Esophagus (tissue), 2 donors: Measurements from ENCODE around the gene MCOLN3. TPM values are rescaled to one million over a fixed set of nuclear protein-coding genes. Genes with fewer than 3 reads are reported as not detected.

Experiments used
- H3K27ac ChIP-seq, 2 donors: one replicate each; pipeline ENCODE4 v1.5.1; 2013; ENCODE audit warnings: low read depth in 2 of 2, mild to moderate bottlenecking in 2 of 2, inconsistent platforms in 1 of 2, low read length in 1 of 2, moderate library complexity in 1 of 2
- H3K27me3 ChIP-seq, 2 donors: one replicate each; pipeline ENCODE4 v1.6.1; 2013; ENCODE audit warnings: low read length in 2 of 2, control low read depth in 1 of 2, mild to moderate bottlenecking in 1 of 2; ENCODE audit not compliant: insufficient read depth in 2 of 2, control insufficient read depth in 1 of 2
- H3K36me3 ChIP-seq, 2 donors: one replicate each; pipeline ENCODE4 v1.6.1; 2013; ENCODE audit warnings: low read length in 1 of 2; ENCODE audit not compliant: control insufficient read depth in 2 of 2, insufficient read depth in 2 of 2
- H3K4me1 ChIP-seq, 2 donors: one replicate each; pipeline ENCODE4 v1.6.1; 2013; ENCODE audit warnings: low read length in 1 of 2; ENCODE audit not compliant: control insufficient read depth in 2 of 2, insufficient read depth in 2 of 2
- H3K4me3 ChIP-seq, 2 donors: one replicate each; pipeline ENCODE4 v1.5.1; 2013; ENCODE audit warnings: low read length in 2 of 2, mild to moderate bottlenecking in 2 of 2, low read depth in 1 of 2, moderate library complexity in 1 of 2
- H3K9me3 ChIP-seq, 2 donors: one replicate each; pipeline ENCODE4 v1.6.1; 2013; ENCODE audit warnings: mild to moderate bottlenecking in 2 of 2, low read depth in 1 of 2, low read length in 1 of 2, moderate library complexity in 1 of 2; ENCODE audit not compliant: control insufficient read depth in 2 of 2, insufficient read depth in 1 of 2
- WGBS, 2 donors: extraction: QIAGEN DNeasy Blood & Tissue Kit; methylation state at CpG; one replicate each; pipeline ENCODE4 v1.1.7; 2013; 5-methylcytosine and 5-hydroxymethylcytosine counted together
- polyA plus RNA-seq, 2 donors: library from polyadenylated mRNA; stranded (reverse); fragments of 200-250 nt; gene quantifications; one replicate each; pipeline ENCODE4 v1.2.3, GENCODE V29; 2013
- donor health status: healthy with polysubstance abuse.
- donor health status: Bipolar disorder and iron deficiency.

MCOLN3 gene, protein sequence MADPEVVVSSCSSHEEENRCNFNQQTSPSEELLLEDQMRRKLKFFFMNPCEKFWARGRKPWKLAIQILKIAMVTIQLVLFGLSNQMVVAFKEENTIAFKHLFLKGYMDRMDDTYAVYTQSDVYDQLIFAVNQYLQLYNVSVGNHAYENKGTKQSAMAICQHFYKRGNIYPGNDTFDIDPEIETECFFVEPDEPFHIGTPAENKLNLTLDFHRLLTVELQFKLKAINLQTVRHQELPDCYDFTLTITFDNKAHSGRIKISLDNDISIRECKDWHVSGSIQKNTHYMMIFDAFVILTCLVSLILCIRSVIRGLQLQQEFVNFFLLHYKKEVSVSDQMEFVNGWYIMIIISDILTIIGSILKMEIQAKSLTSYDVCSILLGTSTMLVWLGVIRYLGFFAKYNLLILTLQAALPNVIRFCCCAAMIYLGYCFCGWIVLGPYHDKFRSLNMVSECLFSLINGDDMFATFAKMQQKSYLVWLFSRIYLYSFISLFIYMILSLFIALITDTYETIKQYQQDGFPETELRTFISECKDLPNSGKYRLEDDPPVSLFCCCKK
- polyA plus RNA-seq, result under 1 TPM; 0.41 to 0.51 TPM

DNA sequence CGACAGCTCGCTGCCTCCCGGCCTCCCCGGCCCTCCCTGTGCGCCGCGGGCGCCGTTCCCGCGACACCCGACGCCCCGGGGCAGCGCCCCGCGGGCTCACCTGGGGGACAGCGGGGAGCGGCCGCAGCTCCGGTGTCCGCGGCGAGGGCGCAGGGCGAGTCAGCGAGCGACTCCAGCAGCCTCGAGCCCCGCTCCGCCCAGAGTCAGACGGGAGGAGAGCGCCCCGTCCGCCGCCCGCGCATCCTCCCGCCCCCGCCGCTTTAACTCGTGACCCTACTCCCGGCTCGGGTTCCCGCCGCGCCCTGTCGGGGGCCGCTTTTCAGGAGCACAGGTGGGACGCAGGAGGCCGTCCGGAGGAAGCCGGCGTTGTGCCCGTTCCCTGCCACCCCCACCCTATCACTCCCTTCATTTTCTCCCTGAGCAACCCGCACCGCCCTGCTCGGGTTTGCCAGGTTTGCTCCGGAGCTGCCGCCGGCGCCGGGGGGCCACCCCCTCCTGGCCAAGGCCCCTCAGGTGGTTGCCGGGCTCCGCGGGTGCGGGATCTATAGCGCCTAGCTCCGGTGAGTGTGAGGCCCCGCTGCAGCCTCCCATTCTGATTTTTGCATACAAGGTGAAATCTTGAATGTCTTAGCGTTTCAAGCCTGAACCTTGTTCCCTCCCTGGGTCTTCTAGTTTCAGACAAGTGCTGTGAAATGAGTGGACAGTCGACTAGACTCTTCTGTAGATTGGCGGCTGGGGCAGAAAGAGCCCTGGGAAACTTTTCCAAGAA lies at the start of gene MCOLN3:
Gene MCOLN3 (minus strand): TSS at position 205 of the 769 bp plus-strand sequence. CDS start 3,140 bp downstream, outside the sequence.
- H3K4me3 ChIP-seq, result peak within 1 kb of the TSS; percentile 54 to 68
- H3K4me1 ChIP-seq, result peaks cover 2 to 5% of the 10 kb centered on the region in 2 donors
- peaks cover 0 to 7% of the 10 kb centered on the region in 2 donors for H3K27me3 ChIP-seq
- 1% methylated on average over 71 to 73 of the region's 73 CpGs for WGBS, 2 donors
- H3K27ac ChIP-seq, result no peak within 1 kb of the TSS
- no peaks in the 10 kb centered on the region for H3K36me3 ChIP-seq
- H3K9me3 ChIP-seq, result no peaks in the 10 kb centered on the region

DNA sequence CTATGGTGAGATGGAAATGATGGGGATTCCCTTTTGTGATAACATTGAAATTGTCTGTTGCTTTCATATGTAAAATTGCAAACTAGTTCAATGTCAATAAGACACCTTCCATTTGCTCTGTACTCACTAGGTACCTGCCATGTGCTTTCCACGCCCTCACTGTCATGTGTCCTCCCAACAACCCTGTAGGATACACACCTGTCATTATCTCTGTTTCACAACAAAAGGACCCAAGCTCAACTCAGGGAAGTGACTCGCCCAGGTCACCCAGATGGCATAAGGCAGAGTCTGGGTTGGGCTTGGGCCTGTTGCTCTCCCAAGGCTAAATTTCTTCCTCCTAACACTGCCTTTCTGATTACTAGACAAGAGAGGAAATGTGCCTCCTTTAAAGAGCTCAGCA lies 45.3 kb upstream of the MCOLN3 start:
- 65 to 81% methylated on average over 2 of the region's 2 CpGs for WGBS, 2 donors
- Histone ChIP-seq H3K4me3 (no peak overlapping the region), H3K9me3 (no peaks in the 10 kb centered on the region), H3K27me3 (no peaks in the 10 kb centered on the region), H3K4me1 (peaks cover 0 to 3% of the 10 kb centered on the region in 2 donors), H3K27ac (no peak overlapping the region), H3K36me3 (no peaks in the 10 kb centered on the region)

DNA sequence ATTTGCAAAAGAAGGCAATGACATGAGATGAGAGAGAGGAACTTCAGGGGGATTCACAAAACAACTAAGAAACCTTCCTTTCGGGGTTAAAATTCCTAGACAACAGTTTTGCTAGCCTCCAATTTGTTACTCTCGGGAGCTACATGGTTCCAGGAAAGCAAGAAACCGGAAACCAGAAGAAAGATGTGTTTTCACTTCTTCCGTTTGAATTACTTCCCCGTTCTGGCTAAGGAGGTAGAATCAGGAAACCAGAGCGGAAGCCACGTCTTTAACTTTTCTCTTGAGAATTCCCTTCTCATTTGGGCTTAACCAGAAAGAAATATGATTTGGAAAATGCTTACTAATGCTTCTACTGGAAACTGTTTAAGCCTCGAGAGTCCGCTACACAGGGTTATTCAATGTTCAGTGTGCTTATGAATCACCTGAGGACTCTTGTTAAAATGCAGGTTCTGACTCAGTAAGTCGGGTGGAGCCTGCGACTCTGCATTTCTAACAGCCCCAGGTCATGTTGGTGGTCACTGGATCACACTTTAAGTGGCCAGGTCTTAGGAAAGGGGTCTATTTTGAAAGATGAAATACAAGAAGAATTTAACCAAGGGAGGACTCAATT lies 43.5 kb upstream of the MCOLN3 start:
- 48 to 49% methylated on average over 11 of the region's 11 CpGs for WGBS, 2 donors
- Histone ChIP-seq H3K4me1 (peaks cover 0 to 3% of the 10 kb centered on the region in 2 donors), H3K4me3 (no peak overlapping the region), H3K27me3 (no peaks in the 10 kb centered on the region), H3K27ac (no peak overlapping the region), H3K9me3 (no peaks in the 10 kb centered on the region), H3K36me3 (no peaks in the 10 kb centered on the region)

DNA sequence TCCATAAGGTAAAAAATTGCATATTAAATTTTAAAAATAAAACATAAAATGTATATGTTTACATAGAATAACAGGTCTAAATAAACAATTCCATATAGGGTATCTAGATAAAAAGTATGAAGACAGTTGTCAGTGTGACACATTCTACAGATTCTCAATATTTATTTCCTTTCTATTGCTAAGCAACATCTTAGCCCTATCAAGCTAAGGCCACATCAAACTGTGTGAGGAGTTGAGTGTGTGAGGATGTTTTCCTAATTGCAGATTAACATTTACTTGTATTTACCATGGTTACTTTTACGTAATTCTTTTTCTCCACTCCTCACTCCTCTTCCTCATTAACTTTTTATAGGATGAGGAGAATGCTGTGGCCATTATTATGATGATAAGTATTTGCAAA lies 41.9 kb upstream of the MCOLN3 start:
- 78 to 86% methylated on average over 1 of the region's 1 CpG for WGBS, 2 donors
- peaks cover 0 to 2% of the 10 kb centered on the region in 2 donors for H3K9me3 ChIP-seq
- no peaks in the 10 kb centered on the region for H3K27me3 ChIP-seq
- no peak overlapping the region for H3K27ac ChIP-seq
- H3K4me1 ChIP-seq, result peaks cover 0 to 3% of the 10 kb centered on the region in 2 donors
- H3K36me3 ChIP-seq, result no peaks in the 10 kb centered on the region
- H3K4me3 ChIP-seq, result no peak overlapping the region

DNA sequence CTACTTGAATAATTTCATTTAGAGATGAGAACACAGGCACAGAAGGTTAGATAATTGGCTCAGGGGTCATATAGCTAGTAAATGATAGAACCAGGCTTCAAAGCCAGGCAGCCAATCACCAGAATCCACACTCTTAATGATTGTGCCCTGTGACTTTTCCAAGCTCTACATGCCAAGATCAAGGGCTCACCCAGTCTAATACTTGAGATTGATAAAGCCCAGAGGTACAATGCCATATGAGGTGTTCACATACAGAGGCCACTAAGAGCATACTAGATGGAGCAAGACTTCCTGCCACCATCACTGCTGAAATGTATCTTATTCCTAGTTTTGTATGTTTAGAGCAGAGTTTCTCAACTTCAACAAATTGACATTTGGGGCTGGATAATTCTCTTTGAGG lies 40.9 kb upstream of the MCOLN3 start:
- Histone ChIP-seq H3K4me1 (peaks cover 0 to 3% of the 10 kb centered on the region in 2 donors), H3K27me3 (no peaks in the 10 kb centered on the region), H3K36me3 (no peaks in the 10 kb centered on the region), H3K4me3 (no peak overlapping the region), H3K27ac (no peak overlapping the region), H3K9me3 (peaks cover 0 to 2% of the 10 kb centered on the region in 2 donors)

DNA sequence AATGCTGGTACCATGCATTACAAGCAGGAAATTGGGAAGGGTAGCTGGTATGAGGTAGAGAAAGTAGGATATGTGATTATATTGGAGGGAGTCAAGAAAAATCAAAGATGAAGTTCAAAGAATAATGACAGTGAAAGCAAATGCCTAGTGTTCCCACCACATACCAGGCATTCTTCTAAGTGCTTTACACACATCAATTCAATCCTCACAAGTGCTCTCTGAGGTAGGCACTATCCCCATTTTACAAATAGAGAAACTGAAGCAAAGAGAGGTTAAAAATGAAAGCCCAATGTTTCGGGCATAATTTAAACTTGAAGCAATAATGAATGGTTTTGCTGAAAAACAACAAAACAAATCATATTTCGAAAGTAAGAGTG lies 40.1 kb upstream of the MCOLN3 start:
- Histone ChIP-seq H3K27ac (no peak overlapping the region), H3K27me3 (no peaks in the 10 kb centered on the region), H3K4me1 (no peaks in the 10 kb centered on the region), H3K4me3 (no peak overlapping the region), H3K36me3 (no peaks in the 10 kb centered on the region), H3K9me3 (peaks cover 0 to 2% of the 10 kb centered on the region in 2 donors)
- WGBS, 2 donors, result 77 to 88% methylated on average over 2 of the region's 2 CpGs

DNA sequence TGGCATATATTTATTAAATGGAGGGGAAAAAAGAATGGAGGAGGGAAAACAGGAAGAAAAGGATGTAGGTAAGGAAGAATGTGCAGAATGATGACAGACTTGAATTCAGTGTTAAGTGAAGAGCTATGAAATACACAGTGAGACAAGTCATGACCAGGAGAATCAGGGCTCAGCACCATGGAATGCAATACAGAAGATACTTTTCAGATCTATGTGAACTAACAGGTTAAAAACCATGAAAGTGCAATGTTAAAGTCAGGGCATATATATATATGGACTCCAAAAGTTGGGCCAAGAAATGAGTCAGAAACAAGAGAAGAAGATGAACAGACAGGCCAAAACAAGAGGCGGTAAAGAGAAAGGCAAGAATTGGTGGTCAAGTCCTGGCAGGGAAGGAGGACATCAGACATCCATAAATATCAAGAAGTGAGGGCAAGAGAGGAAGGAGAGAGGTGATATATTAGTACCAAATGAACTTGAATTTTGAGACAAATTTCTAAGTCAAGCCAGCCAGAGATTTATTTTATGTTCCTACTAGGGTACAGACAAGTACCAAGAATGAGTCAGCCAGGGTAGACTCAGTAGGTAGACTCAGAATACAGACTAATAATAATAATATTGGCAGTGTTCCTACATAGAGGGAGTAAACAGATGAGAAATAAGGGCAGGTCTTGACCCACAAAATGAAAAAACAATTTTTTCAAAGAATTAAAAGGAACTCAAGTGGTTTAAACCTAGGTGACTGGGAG lies 39.5 kb upstream of the MCOLN3 start:
- H3K36me3 ChIP-seq, result no peaks in the 10 kb centered on the region
- peaks cover 0 to 2% of the 10 kb centered on the region in 2 donors for H3K9me3 ChIP-seq
- no peaks in the 10 kb centered on the region for H3K27me3 ChIP-seq
- H3K4me1 ChIP-seq, result no peaks in the 10 kb centered on the region
- WGBS, 2 donors, result 64 to 85% methylated on average over 1 of the region's 1 CpG
- no peak overlapping the region for H3K4me3 ChIP-seq
- H3K27ac ChIP-seq, result no peak overlapping the region

DNA sequence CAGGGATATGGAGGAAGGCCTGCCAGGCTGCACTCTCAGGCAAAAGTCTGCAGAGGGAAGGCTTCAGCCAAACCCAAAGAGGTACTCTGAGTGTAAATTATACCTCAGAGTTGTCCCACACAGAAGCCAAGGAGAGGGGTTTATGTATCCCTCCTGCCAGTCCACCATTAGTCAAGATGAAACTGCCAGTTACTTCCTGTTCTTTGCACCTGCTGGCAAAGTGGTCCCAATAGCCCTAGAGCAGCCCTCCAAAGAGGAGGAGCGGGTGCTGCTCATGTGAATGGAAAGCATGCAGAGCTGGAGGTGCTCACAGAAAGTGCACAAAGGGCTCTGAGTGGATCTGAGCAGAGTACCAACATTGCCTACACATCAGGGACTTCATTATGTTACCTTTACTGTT lies 37.1 kb upstream of the MCOLN3 start:
- H3K27ac ChIP-seq, result no peak overlapping the region
- 88 to 100% methylated on average over 1 of the region's 1 CpG for WGBS, 2 donors
- peaks cover 0 to 2% of the 10 kb centered on the region in 2 donors for H3K9me3 ChIP-seq
- no peaks in the 10 kb centered on the region for H3K4me1 ChIP-seq
- H3K36me3 ChIP-seq, result no peaks in the 10 kb centered on the region
- no peak overlapping the region for H3K4me3 ChIP-seq
- no peaks in the 10 kb centered on the region for H3K27me3 ChIP-seq

DNA sequence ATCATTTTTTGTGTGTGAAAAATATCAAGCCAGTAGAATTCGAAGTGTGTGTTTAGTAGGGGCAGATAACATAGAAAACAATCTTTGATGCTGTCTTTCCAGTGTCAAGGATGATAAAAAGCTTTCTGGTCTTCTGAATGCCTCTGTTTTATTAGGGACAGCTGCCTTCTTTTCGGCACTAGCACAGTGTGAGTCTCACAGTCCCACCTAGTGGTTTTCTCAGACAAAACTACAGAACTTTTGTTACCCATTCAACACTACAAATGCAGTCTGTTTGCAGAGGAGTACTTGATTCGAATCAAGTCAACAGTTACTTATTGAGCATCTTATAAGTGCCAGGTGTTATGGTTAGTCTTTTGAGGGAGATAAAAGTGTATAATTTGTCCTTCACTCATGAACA lies 30.6 kb upstream of the MCOLN3 start:
- 39 to 41% methylated on average over 3 of the region's 3 CpGs for WGBS, 2 donors
- no peak overlapping the region for H3K4me3 ChIP-seq
- no peaks in the 10 kb centered on the region for H3K27me3 ChIP-seq

More for the DNA sequence above, 30.6 kb upstream of the MCOLN3 start:
- Histone ChIP-seq H3K36me3 (no peaks in the 10 kb centered on the region), H3K27ac (no peak overlapping the region), H3K4me1 (no peaks in the 10 kb centered on the region), H3K9me3 (peaks cover 0 to 2% of the 10 kb centered on the region in 2 donors)
